ENCODE results near the gene CHRNA1.

DNA sequence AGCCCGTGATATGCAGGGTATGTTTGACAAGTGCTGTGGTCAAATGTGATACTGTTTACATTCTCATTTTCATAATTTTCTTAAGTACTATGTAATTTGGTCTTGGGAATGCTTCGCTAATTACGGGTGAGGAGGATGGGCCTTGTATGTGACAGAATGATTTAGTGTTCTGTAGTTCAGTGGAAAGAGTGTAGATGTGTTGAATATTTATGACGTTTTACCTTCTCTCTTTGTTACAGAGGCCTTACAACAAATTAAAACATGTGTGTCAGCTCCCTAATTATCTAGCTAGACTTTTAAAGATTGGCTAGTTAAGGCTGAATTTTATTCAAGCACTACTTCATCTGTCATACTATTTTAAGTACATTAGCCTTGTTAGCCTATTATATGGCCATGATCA lies 10.6 kb upstream of the CHRNA1 start:
- TF ChIP-seq, protein P1, sequence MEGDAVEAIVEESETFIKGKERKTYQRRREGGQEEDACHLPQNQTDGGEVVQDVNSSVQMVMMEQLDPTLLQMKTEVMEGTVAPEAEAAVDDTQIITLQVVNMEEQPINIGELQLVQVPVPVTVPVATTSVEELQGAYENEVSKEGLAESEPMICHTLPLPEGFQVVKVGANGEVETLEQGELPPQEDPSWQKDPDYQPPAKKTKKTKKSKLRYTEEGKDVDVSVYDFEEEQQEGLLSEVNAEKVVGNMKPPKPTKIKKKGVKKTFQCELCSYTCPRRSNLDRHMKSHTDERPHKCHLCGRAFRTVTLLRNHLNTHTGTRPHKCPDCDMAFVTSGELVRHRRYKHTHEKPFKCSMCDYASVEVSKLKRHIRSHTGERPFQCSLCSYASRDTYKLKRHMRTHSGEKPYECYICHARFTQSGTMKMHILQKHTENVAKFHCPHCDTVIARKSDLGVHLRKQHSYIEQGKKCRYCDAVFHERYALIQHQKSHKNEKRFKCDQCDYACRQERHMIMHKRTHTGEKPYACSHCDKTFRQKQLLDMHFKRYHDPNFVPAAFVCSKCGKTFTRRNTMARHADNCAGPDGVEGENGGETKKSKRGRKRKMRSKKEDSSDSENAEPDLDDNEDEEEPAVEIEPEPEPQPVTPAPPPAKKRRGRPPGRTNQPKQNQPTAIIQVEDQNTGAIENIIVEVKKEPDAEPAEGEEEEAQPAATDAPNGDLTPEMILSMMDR (IDR thresholded peaks at IDR 0.05) = no peak
- TF ChIP-seq POLR2A (IDR thresholded peaks at IDR 0.05) = no peak

All from uterus (tissue), 2 donors.